GM21786 (cell line): ENCODE data around the gene BTN1A1.
A peak's percentile ranks its signal among the peaks of the same experiment; 100 is the strongest.
"Not testable (repeated sequence)": the region's sequence is repeated elsewhere in the genome, so short reads cannot be mapped to it uniquely, and the experiment has no call there.

Experiments used
- ATAC-seq: cut with Tn5 transposase; IDR thresholded peaks from one replicate; pipeline ENCODE4 v1.9.1; 2021; ENCODE audit not compliant: unreplicated experiment

The BTN1A1 gene, protein sequence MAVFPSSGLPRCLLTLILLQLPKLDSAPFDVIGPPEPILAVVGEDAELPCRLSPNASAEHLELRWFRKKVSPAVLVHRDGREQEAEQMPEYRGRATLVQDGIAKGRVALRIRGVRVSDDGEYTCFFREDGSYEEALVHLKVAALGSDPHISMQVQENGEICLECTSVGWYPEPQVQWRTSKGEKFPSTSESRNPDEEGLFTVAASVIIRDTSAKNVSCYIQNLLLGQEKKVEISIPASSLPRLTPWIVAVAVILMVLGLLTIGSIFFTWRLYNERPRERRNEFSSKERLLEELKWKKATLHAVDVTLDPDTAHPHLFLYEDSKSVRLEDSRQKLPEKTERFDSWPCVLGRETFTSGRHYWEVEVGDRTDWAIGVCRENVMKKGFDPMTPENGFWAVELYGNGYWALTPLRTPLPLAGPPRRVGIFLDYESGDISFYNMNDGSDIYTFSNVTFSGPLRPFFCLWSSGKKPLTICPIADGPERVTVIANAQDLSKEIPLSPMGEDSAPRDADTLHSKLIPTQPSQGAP

GRCh38 chr6:26500102-26500501, at the start of gene BTN1A1:
Gene BTN1A1 (plus strand): TSS chr6:26500303. CDS start chr6:26501287, 984 bp downstream.
- no peak for ATAC-seq

DNA sequence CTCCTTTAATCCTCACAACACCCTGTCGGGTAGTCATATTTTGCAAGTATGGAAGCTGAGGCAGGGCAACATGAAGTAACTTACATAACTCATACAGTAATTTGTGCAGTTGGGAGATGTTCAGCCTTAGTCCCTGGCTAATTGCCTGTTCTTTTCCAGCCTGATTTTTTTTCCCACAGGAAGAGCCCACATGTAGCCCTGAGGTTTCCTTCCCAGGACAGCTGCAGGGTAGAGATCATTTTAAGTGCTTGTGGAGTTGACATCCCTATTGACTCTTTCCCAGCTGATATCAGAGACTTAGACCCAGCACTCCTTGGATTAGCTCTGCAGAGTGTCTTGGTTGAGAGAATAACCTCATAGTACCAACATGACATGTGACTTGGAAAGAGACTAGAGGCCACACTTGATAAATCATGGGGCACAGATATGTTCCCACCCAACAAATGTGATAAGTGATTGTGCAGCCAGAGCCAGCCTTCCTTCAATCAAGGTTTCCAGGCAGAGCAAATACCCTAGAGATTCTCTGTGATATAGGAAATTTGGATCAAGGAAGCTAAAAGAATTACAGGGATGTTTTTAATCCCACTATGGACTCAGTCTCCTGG, 47.4 kb upstream of the BTN1A1 start:
- no peak for ATAC-seq

- no peak for ATAC-seq
Observed at GRCh38 chr6:26454631-26455030, 45.5 kb upstream of the BTN1A1 start.

DNA sequence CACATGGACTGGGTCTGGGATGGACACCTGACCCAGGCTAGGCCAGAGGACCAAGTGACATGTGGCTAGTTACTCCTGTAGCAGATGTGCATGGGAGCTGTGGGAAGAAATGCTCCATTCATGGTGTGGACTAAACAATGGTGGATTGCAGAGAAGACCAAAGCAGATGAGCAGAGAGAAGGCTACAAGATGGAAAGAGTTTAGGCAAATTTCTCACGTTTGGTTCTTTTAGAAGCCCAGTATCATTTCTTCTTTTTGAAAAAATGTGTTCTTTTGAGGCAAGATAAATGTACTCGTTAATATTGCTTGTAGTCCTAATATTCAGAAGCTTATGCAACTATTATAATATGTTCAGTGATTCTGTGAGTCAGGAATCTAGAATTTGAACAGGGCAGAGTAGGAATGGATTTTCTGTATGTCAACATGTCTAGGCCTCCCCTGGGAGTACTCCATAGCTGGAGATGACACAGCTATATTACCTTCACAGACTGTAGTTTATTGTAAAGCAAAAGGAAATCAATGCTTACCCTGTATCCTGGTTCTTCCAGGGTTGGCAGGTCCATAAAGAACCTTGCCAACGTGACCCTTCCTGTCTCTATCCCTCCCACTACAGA, 44.6 kb upstream of the BTN1A1 start:
- no peak for ATAC-seq

GRCh38 chr6:26457264-26457805, 42.8 kb upstream of the BTN1A1 start:
- ATAC-seq = peak; percentile 19

DNA sequence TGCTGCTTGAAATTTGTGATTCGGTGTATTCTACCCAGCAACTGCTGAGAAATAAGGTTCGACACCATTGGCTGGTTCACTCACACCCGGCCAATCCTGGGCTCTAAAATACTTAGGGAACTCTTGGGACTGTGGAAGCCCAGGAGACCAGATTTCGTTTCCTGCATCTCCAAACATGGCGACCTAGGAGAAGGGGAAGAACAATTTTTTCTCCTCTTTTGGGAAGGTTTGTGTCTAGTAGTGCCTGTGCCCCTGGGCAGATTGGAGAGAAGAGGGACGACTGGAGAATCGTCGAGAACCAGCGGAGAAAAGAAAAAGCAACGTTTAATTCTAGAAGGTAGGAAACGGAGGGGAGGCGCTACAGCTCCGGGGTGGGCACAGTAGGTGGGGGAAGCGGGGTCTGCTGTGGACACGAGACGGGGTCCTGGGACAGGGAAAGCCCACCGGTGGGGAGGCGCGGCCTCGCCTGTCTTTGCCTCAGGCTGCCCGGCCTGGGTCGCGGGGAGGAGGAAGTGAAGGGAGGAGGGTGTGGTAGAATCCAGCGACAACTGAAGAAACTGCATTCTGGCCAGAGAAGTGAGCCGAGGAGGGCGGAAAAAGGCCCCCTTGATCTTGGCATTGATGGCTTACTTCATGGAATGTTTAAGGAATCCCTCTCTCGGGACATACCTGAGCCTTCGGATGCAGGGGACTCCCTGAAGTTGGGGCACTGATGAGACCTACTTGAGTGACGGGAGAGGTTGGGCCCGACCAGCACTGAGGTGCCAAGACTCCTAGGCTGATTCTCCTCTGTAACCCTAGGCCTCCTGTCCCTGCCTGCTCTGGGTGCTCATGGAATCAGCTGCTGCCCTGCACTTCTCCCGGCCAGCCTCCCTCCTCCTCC, 42.1 kb upstream of the BTN1A1 start, which contains the start of gene BTN2A1:
TSS of gene BTN2A1 (plus strand) at position 150 of the 883 bp plus-strand sequence. CDS start at position 832, 682 bp downstream.
- peak; percentile 98 for ATAC-seq

- ATAC-seq = no peak
Observed at GRCh38 chr6:26459023-26459810, 40.9 kb upstream of the BTN1A1 start.

DNA sequence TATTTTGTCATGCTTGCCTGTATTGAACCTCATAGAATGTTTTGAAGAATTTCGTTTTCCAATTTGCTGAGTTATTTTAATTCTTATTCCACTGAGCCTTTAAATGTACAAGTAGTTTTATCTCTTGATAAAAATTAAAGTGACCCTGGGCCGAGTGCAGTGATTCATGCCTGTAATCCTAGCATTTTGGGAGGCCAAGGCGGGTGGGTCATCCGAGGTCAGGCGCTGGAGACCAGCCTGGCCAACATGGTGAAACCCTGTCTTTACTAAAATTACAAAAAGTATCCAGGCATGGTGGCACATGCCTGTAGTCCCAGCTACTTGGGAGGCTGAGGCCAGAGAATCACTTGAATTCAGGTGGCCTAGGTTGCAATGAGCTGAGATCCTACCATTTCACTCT, 38.8 kb upstream of the BTN1A1 start:
- ATAC-seq = not testable (repeated sequence)

DNA sequence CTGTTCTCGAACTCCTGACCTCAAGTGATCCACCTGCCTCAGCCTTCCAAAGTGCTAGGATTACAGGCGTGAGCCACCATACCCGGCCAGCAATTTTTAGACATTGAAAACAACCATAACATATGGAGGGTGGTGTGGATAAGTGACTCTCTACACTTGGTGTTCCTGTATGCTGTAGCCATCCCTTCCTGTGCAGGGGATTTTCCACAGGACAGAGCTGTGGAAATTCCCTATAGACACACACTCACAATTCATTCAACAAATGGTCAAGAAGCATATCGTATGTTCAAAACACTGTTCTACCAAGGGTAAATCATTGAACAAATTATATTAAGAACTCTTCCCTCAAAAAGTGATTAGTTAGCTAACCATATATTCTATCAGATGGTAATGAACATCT, 36.1 kb upstream of the BTN1A1 start:
- ATAC-seq = no peak

- ATAC-seq = no peak
Observed at GRCh38 chr6:26464416-26465131, 35.5 kb upstream of the BTN1A1 start.

- ATAC-seq = no peak
Observed at GRCh38 chr6:26465776-26466175, 34.3 kb upstream of the BTN1A1 start.

- no peak for ATAC-seq
Observed at GRCh38 chr6:26468829-26469228, 31.3 kb upstream of the BTN1A1 start.

DNA sequence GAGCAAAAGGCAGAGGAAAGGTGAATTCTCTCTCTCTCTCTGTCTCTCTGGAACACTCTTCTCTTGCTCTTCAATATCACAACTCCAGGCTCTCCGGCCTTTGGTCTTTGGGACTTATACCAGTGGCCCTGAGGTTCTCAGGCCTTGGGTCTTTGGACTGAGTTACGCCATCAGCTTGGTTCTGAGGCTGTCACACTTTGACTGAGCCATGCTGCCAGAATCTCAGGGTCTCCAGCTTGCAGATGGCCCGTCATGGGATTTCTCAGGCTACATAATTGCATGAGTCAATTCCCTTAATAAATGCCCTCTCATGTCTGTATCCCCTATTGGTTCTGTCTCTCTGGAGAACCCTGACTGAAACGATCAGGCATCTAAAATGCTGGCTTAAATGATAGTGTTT, 29.5 kb upstream of the BTN1A1 start:
- ATAC-seq = no peak

DNA sequence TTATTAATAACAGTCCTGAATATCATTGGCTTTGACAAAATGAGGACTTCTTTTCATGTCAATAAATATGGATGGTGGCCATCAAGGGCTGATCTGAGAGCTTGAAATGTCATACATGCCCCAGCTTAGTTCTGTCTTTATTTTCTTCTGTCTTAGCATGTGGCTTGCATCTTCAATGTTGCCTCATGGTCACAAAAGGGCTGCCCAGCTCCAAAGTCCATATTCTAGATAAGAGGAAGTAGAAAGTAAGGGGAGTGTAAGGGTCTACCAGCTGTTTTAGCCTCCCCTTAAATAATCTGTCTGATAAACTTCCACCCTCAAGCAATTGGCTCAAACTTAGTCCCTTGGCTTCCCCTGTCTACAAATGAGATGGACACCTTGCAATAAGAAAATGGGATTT, 28.1 kb upstream of the BTN1A1 start:
- ATAC-seq = no peak

DNA sequence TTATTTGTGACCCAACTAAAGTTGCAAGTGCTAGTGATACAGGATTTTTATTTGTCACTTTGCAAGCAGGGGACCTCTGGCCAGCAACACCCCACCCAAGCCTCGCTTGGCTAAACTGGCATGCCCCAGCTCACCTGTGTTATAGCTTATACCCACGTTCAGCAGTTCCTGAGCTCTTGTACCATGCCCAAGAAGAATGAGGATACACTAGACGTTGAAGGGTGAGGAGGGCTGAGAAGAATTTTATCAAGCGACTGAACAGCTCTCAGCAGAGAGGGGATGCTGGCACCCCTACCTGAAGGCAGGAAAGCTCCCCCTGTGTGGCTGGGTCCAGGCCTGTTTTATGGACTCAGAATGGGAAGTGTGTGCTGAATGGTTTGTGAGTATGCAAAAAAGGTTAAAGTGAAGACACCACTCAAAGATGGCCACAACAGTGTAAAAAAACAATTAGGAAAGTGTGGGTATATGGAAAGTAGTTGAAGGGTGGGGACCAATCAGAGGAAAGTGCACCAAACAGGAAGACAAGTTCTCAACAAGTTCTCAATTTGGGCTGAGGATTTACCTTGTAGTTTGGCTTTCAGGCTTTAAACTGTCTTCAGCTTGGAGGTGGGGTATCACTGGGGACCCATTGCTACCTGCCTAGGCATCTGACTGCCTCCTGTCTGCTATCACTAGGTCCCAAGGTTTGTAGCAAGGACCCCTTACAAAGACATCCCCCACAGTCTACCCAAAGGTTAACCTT, 27.4 kb upstream of the BTN1A1 start:
- ATAC-seq = no peak

DNA sequence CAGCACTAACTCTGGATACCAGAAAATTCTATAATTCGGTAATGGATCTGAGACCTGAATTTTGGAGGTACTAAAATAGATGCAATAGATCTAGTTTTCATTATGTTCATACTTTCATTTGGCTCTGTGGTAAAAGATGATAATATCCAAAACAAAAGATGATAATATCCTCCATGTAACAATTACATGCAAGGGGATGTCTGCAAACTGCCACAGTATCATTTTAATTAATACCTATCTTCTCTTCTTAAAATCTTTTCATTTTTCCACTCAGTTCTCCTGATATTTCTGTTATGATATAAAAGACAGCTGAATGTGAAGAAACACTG, 26.7 kb upstream of the BTN1A1 start:
- ATAC-seq = no peak

DNA sequence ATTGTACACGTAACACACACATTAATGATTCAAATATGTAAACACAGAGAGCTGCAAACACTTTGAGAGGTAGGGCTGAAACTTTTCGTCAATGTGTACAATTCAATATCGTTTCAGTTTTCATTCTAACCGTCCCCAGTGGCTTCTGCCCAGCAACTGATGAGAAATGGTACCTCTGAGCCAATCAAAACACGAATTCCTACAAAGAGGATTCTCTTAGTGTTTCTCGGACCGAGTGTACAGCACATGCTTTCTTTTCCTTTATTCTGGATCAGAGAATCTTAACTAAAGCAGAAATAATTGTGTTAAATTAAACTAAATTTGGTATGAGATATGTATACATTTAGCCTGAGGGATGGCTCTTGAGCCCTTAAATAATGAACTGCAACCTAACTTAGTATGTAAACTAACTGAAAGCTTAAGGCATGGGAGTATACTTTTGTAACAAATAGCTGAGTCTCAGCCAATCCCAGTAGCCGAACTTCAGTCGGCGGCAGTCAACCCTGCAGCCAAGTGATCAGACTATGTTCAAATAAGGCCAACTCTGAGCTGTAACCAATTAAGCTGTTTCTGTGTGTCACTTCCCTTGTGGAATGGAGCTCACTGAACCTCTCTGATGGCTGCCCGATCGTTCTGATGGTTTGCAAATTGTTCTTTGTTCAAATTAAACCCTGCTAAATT, 26.2 kb upstream of the BTN1A1 start:
- peak; percentile 90 for ATAC-seq

- no peak for ATAC-seq
Observed at GRCh38 chr6:26474439-26474881, 25.6 kb upstream of the BTN1A1 start.
